ENCODE measurements around the gene CDH13. TPM values are rescaled to one million over a fixed set of nuclear protein-coding genes. Genes with fewer than 3 reads are reported as not detected.

CDH13 gene
- total RNA-seq (98.5 and 124 TPM in 2 replicates), polyA plus RNA-seq (93.8 and 96.6 TPM in 2 replicates), polyA minus RNA-seq (164 and 241 TPM in 2 replicates), Bru-seq, nascent RNA (percentile 85 among the genes with signal in this experiment), BruChase-seq, experiment 1, labeled RNA remaining after a 6-hour chase (percentile 57 among the genes with signal in this experiment), BruChase-seq, experiment 2, labeled RNA remaining after a 2-hour chase (percentile 74 among the genes with signal in this experiment)
- 69.2 and 79.2 TPM in 2 replicates for polyA plus RNA-seq (2011; cell fraction: cytosol; rRNA removed)
- polyA plus RNA-seq (2011; cell fraction: nucleus; rRNA removed) = 58.3 and 71.5 TPM in 2 replicates
- polyA plus RNA-seq (2012) = 95.9 and 109 TPM in 2 replicates
- not detected for polyA minus RNA-seq (2011; cell fraction: cytosol; rRNA and poly(A)+ RNA removed)
- polyA minus RNA-seq (2011; cell fraction: nucleus; rRNA and poly(A)+ RNA removed) = 244 and 382 TPM in 2 replicates
- long read RNA-seq, partial matches to known transcripts = 119 of 167 reads
- long read RNA-seq, other reads (novel, unspliced or antisense) = 48 of 167 reads

- FAIRE-seq = peak; percentile 58
- intact Hi-C loops (cut with micrococcal nuclease) = loop anchor here (5.0 kb wide), 2 partner anchors 590 to 820 kb away; no protein-coding TSS in a partner anchor
- H3K4me1 ChIP-seq (ENCODE audit: control insufficient read depth, extremely low read depth, insufficient read depth, low read length) = peaks cover 46% of the 10 kb centered on the region
Measured at GRCh38 chr16:82626791-82627261, at the start of gene CDH13. Gene CDH13 (plus strand): TSS chr16:82626969.

More at GRCh38 chr16:82626791-82627261, at the start of gene CDH13:
- Histone ChIP-seq H3K9me1 (replicated peaks; ENCODE audit: control insufficient read depth, extremely low read depth, insufficient read depth, low read length) (no peaks in the 10 kb centered on the region), H3K4me3 (replicated peaks in 1 of 3; ENCODE audit: insufficient read depth in 1 of 3, low read depth in 1 of 3, low read length in 3 of 3) (peak within 1 kb of the TSS; percentile 52 to 82 (median 66)), H3K9ac (replicated peaks; ENCODE audit: extremely low read depth, insufficient read depth, low read length) (peak within 1 kb of the TSS; percentile 90), H2AFZ (ENCODE audit: low read depth, low read length) (peak within 1 kb of the TSS; percentile 90), H3K9me3 (replicated peaks; ENCODE audit: control insufficient read depth, insufficient read depth, low read length) (no peaks in the 10 kb centered on the region), H3K79me2 (ENCODE audit: control insufficient read depth, insufficient read depth, low read length) (peaks cover 17% of the 10 kb centered on the region), H4K20me1 (replicated peaks; ENCODE audit: control insufficient read depth, extremely low read depth, insufficient read depth, low read length) (no peaks in the 10 kb centered on the region), H3K36me3 (ENCODE audit: control insufficient read depth in 2 of 2, extremely low read depth in 1 of 2, insufficient read depth in 2 of 2, low read length in 2 of 2) (no peaks in the 10 kb centered on the region), H3K27ac (ENCODE audit: insufficient read depth, low read depth, low read length) (peak within 1 kb of the TSS; percentile 96), H3K27me3 (ENCODE audit: control insufficient read depth in 2 of 2, insufficient read depth in 2 of 2, low read length in 2 of 2) (peaks cover 0 to 2% of the 10 kb centered on the region in 2 experiments), H3K4me2 (ENCODE audit: insufficient read depth, low read length) (peak within 1 kb of the TSS; percentile 95)
- TF ChIP-seq POLR2A (IDR thresholded peaks at IDR 0.05; ENCODE audit: low read depth, low read length) (no peak), JUN (IDR thresholded peaks at IDR 0.05; ENCODE audit: borderline replicate concordance, insufficient read depth, insufficient read length, low read depth) (no peak), MAX (IDR thresholded peaks at IDR 0.05; ENCODE audit: insufficient read depth, insufficient read length) (no peak), CTCF (IDR thresholded peaks at IDR 0.05; ENCODE audit: extremely low read depth in 1 of 2, insufficient read depth in 1 of 2, low read depth in 1 of 2, low read length in 2 of 2) (no peak), POLR2AphosphoS5 (IDR thresholded peaks at IDR 0.05; ENCODE audit: insufficient read depth, low read depth, low read length) (no peak), MYC (IDR thresholded peaks at IDR 0.05; ENCODE audit: low read depth, low read length) (no peak), EZH2 (IDR thresholded peaks at IDR 0.05; ENCODE audit: borderline replicate concordance, low read depth, low read length, severe bottlenecking) (no peak), FOS (IDR thresholded peaks at IDR 0.05; ENCODE audit: borderline replicate concordance, insufficient read depth, low read length) (no peak), GATA2 (IDR thresholded peaks at IDR 0.05; ENCODE audit: insufficient read depth, insufficient read length, low read depth, low read length) (no peak)
- dilution Hi-C loops (cut with MboI; ENCODE audit: extremely low pct_ligation_motif_present, low sequenced_read_pairs) = no loop called here
- ChIA-PET POLR2A (interaction anchor here (0.7 kb wide), 1 partner anchor 28 kb away, joined by 5 read pairs; no protein-coding TSS in a partner anchor), CTCF (interaction anchor here (1.1 to 6.4 kb wide), 9 partner anchors 11 to 820 kb away, joined by 3 to 95 read pairs (median 4); no protein-coding TSS in a partner anchor)
- BruUV-seq (replicated peaks) = no TSS peak
- peak; percentile 62 for DNase-seq (ENCODE audit: low read depth, low spot score)

Data from endothelial cell of umbilical vein (primary cell).